K562 (cell line): ENCODE data around the gene GRIK5. TPM values are rescaled to one million over a fixed set of nuclear protein-coding genes. Genes with fewer than 3 reads are reported as not detected.

ENCODE experiments used
- MYNN ChIP-seq, 2 experiments: sonication (generic); formaldehyde crosslinking in 1 of 2; IDR thresholded peaks; 2 replicates each; pipeline versions ENCODE4 v1.5.0 to v1.6.1; 2016 to 2020; ENCODE audit warnings: antibody characterized with exemption in 1 of 2, missing genetic modification reagents in 1 of 2
- RBM25 ChIP-seq: fragments of 200-400 bp; formaldehyde crosslinking; IDR thresholded peaks from 2 replicates; pipeline ENCODE4 v1.6.1; 2018; ENCODE audit warnings: low read length, low read depth, moderate library complexity; ENCODE audit not compliant: severe bottlenecking
- RFX5 ChIP-seq: IDR thresholded peaks from 2 replicates; pipeline ENCODE4 v1.6.1; 2011; ENCODE audit warnings: low read depth, mild to moderate bottlenecking, improper control_type of control experiment, low read length
- ZNF512 ChIP-seq: IDR thresholded peaks from 2 replicates; pipeline ENCODE4 v1.6.1; 2016; ENCODE audit warnings: missing genetic modification characterization, missing compliant biosample characterization
- polyA plus RNA-seq, 8 experiments: library from polyadenylated mRNA; depleted of rRNA in 4 of 8; stranded (reverse) in 5 of 8; unstranded in 3 of 8; fragments of >200 nt; fragmentation: Nextera tagmentation in 2 of 8; fragmentation: Illumina TruSeq in 1 of 8; extraction: Ambion mirVana in 2 of 8; extraction: Trizol in 1 of 8; gene quantifications; 2 replicates each; pipeline versions ENCODE4 v1.2.1 to v1.2.3, GENCODE V29; 2011 to 2014; ENCODE audit warnings: inconsistent platforms in 1 of 8, missing spikeins in 1 of 8
- total RNA-seq, 7 experiments: library from RNA; depleted of rRNA in 6 of 7; stranded (reverse); fragments of >200 nt in 6 of 7; fragmentation: Illumina TruSeq in 2 of 7; extraction: Trizol in 2 of 7; gene quantifications; 2 replicates each; pipeline versions ENCODE4 v1.2.1 to v1.2.3, GENCODE V29; 2011 to 2021; ENCODE audit warnings: low replicate concordance in 1 of 7
- TF ChIP-seq, protein P1 (sequence below): fragments of 250-450 bp; sonication (Bioruptor Pico); IDR thresholded peaks from 2 replicates; pipeline ENCODE4 v1.4.0; 2020
- TF ChIP-seq, protein P2 (sequence below), 2 experiments: fragments of 450-650 bp; formaldehyde crosslinking in 1 of 2; IDR thresholded peaks; 2 replicates each; pipeline versions ENCODE4 v1.4.0 to v1.6.1; 2014 to 2020; ENCODE audit warnings: mild to moderate bottlenecking in 2 of 2, borderline replicate concordance in 1 of 2, low read depth in 1 of 2

Gene GRIK5
- total and polyA plus RNA-seq, 9 of the 15 experiments (the other 6 are each of a cell fraction or from before 2014, with no cell fraction given): 0.04 to 0.55 (median 0.27) TPM; not detected in 2

GRCh38 chr19:42066075-42066754 is 3.8 kb downstream of the GRIK5 start (continued):
- TF ChIP-seq, protein P1, sequence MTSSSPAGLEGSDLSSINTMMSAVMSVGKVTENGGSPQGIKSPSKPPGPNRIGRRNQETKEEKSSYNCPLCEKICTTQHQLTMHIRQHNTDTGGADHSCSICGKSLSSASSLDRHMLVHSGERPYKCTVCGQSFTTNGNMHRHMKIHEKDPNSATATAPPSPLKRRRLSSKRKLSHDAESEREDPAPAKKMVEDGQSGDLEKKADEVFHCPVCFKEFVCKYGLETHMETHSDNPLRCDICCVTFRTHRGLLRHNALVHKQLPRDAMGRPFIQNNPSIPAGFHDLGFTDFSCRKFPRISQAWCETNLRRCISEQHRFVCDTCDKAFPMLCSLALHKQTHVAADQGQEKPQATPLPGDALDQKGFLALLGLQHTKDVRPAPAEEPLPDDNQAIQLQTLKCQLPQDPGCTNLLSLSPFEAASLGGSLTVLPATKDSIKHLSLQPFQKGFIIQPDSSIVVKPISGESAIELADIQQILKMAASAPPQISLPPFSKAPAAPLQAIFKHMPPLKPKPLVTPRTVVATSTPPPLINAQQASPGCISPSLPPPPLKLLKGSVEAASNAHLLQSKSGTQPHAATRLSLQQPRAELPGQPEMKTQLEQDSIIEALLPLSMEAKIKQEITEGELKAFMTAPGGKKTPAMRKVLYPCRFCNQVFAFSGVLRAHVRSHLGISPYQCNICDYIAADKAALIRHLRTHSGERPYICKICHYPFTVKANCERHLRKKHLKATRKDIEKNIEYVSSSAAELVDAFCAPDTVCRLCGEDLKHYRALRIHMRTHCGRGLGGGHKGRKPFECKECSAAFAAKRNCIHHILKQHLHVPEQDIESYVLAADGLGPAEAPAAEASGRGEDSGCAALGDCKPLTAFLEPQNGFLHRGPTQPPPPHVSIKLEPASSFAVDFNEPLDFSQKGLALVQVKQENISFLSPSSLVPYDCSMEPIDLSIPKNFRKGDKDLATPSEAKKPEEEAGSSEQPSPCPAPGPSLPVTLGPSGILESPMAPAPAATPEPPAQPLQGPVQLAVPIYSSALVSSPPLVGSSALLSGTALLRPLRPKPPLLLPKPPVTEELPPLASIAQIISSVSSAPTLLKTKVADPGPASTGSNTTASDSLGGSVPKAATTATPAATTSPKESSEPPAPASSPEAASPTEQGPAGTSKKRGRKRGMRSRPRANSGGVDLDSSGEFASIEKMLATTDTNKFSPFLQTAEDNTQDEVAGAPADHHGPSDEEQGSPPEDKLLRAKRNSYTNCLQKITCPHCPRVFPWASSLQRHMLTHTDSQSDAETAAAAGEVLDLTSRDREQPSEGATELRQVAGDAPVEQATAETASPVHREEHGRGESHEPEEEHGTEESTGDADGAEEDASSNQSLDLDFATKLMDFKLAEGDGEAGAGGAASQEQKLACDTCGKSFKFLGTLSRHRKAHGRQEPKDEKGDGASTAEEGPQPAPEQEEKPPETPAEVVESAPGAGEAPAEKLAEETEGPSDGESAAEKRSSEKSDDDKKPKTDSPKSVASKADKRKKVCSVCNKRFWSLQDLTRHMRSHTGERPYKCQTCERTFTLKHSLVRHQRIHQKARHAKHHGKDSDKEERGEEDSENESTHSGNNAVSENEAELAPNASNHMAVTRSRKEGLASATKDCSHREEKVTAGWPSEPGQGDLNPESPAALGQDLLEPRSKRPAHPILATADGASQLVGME (CRISPR knock-in tag): peak; percentile 93
- TF ChIP-seq MYNN (IDR thresholded peaks at IDR 0.05): peak; percentile 25; the same call in 1 of the 2 replicates
- TF ChIP-seq MYNN (CRISPR knock-in tag; IDR thresholded peaks at IDR 0.05): no peak
- no peak for TF ChIP-seq RBM25
- TF ChIP-seq RFX5: peak; percentile 93
- TF ChIP-seq ZNF512 (tag): peak; percentile 77
- TF ChIP-seq, protein P2, sequence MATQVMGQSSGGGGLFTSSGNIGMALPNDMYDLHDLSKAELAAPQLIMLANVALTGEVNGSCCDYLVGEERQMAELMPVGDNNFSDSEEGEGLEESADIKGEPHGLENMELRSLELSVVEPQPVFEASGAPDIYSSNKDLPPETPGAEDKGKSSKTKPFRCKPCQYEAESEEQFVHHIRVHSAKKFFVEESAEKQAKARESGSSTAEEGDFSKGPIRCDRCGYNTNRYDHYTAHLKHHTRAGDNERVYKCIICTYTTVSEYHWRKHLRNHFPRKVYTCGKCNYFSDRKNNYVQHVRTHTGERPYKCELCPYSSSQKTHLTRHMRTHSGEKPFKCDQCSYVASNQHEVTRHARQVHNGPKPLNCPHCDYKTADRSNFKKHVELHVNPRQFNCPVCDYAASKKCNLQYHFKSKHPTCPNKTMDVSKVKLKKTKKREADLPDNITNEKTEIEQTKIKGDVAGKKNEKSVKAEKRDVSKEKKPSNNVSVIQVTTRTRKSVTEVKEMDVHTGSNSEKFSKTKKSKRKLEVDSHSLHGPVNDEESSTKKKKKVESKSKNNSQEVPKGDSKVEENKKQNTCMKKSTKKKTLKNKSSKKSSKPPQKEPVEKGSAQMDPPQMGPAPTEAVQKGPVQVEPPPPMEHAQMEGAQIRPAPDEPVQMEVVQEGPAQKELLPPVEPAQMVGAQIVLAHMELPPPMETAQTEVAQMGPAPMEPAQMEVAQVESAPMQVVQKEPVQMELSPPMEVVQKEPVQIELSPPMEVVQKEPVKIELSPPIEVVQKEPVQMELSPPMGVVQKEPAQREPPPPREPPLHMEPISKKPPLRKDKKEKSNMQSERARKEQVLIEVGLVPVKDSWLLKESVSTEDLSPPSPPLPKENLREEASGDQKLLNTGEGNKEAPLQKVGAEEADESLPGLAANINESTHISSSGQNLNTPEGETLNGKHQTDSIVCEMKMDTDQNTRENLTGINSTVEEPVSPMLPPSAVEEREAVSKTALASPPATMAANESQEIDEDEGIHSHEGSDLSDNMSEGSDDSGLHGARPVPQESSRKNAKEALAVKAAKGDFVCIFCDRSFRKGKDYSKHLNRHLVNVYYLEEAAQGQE (IDR thresholded peaks at IDR 0.05; ENCODE audit: borderline replicate concordance): no peak
- TF ChIP-seq, protein P2 (CRISPR knock-in tag; IDR thresholded peaks at IDR 0.05; ENCODE audit: low read depth): no peak
- TF ChIP-seq, all 486 proteins: peak for 15
